Esophagus squamous epithelium (tissue), 5 donors: ENCODE measurements around the gene DOK6. TPM values are rescaled to one million over a fixed set of nuclear protein-coding genes. Genes with fewer than 3 reads are reported as not detected.

Source experiments
- DNase-seq: peaks from one replicate; lab custom pipeline; 2025; lab: John Stamatoyannopoulos, UW
- H3K27ac ChIP-seq, 4 donors: fragments of 200-600 bp; sonication (generic); one replicate each; pipeline ENCODE4 v1.5.1; 2016 to 2019; ENCODE audit warnings: mild to moderate bottlenecking in 1 of 4
- H3K27me3 ChIP-seq, 4 donors: fragments of 200-600 bp; sonication (generic); 1 replicate in 3 of 4; 2 replicates in 1 of 4; pipeline versions ENCODE4 v1.5.1 to v1.6.0; 2017 to 2021; ENCODE audit warnings: antibody characterized with exemption in 1 of 4
- H3K36me3 ChIP-seq, 3 donors: fragments of 200-600 bp; sonication (generic); one replicate each; pipeline ENCODE4 v1.5.1; 2016 to 2019
- H3K4me1 ChIP-seq, 3 donors: fragments of 200-600 bp; sonication (generic); one replicate each; pipeline ENCODE4 v1.5.1; 2017 to 2019
- H3K4me3 ChIP-seq, 4 donors: fragments of 200-600 bp; sonication (generic); 1 replicate in 3 of 4; 2 replicates in 1 of 4; pipeline ENCODE4 v1.5.1; 2016 to 2019; ENCODE audit warnings: mild to moderate bottlenecking in 2 of 4, moderate library complexity in 1 of 4
- H3K9me3 ChIP-seq, 3 donors: fragments of 200-600 bp; sonication (generic); one replicate each; pipeline ENCODE4 v1.5.1; 2016 to 2019
- POLR2A ChIP-seq, 4 donors: fragments of 450-650 bp; IDR thresholded peaks; one replicate each; pipeline ENCODE4 v1.6.1; 2017; ENCODE audit warnings: antibody characterized with exemption in 4 of 4, mild to moderate bottlenecking in 4 of 4, moderate library complexity in 3 of 4
- WGBS, 2 donors: methylation state at CpG; one replicate each; pipeline ENCODE4 v1.1.5; 2018; 5-methylcytosine and 5-hydroxymethylcytosine counted together
- intact Hi-C: fragments of 100-400 bp; cut with DNase I; formaldehyde crosslinking; loops from one replicate; pipeline ENCODE4 v1.15.0; 2022
- total RNA-seq, 4 donors: library from RNA; depleted of rRNA; stranded (reverse); fragments of >200 nt; gene quantifications; one replicate each; pipeline ENCODE4 v1.1.0, GENCODE V29; 2016
- TF ChIP-seq, protein P1 (sequence below), 6 experiments: fragments of 450-650 bp in 4 of 6; fragments of 200-600 bp in 2 of 6; sonication (generic) in 2 of 6; IDR thresholded peaks; one replicate each; pipeline ENCODE4 v1.5.1; 2016 to 2019; ENCODE audit warnings: antibody characterized with exemption in 6 of 6, mild to moderate bottlenecking in 4 of 6, moderate library complexity in 4 of 6
- donor health status: DM: yes; HTN: yes; CAD: no.

Gene DOK6
- total RNA-seq, 4 donors from 2014 or later, result 0.57 to 0.88 TPM; not detected in 2

GRCh38 chr18:69484699-69485396 is 84.2 kb downstream of the DOK6 start:
- intact Hi-C loops, result no loop called here
- no peak for DNase-seq
- H3K36me3 ChIP-seq, result no peaks in the 10 kb centered on the region
- peaks cover 0 to 6% (median 0%) of the 10 kb centered on the region in 3 donors for H3K9me3 ChIP-seq
- H3K4me1 ChIP-seq, result no peaks in the 10 kb centered on the region
- 52 to 61% methylated on average over 6 of the region's 6 CpGs for WGBS, 2 donors
- no peak overlapping the region for H3K27ac ChIP-seq
- TF ChIP-seq, protein P1, sequence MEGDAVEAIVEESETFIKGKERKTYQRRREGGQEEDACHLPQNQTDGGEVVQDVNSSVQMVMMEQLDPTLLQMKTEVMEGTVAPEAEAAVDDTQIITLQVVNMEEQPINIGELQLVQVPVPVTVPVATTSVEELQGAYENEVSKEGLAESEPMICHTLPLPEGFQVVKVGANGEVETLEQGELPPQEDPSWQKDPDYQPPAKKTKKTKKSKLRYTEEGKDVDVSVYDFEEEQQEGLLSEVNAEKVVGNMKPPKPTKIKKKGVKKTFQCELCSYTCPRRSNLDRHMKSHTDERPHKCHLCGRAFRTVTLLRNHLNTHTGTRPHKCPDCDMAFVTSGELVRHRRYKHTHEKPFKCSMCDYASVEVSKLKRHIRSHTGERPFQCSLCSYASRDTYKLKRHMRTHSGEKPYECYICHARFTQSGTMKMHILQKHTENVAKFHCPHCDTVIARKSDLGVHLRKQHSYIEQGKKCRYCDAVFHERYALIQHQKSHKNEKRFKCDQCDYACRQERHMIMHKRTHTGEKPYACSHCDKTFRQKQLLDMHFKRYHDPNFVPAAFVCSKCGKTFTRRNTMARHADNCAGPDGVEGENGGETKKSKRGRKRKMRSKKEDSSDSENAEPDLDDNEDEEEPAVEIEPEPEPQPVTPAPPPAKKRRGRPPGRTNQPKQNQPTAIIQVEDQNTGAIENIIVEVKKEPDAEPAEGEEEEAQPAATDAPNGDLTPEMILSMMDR (IDR thresholded peaks at IDR 0.05), result no peak
- TF ChIP-seq POLR2A (IDR thresholded peaks at IDR 0.05), result no peak
- H3K4me3 ChIP-seq, result no peak overlapping the region
- H3K27me3 ChIP-seq, result no peaks in the 10 kb centered on the region

GRCh38 chr18:69487488-69488394 is 87.1 kb downstream of the DOK6 start:
- WGBS, 2 donors, result 44 to 55% methylated on average over 6 of the region's 6 CpGs

DNA sequence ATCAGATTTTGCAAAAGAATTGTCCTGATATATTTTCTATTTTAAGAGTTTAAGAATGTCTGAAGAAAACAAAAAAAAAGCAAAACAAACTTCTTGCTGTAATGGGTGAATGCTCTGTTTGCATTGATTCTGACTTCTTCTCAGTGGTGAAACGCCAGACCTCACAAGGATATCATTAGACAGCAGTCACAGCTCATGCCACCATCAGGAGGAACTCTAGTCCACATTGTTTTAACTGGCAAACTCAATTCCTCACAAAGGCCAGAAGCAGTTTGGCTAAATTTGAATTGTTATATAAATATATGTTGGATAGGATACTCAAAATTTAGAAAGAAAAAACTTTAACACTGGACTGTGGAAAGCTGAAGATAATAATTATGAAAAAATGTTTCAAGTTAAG is 89.4 kb downstream of the DOK6 start:
- no peak overlapping the region for H3K27ac ChIP-seq
- 22 to 35% methylated on average over 1 of the region's 1 CpG for WGBS, 2 donors
- TF ChIP-seq, protein P1 (IDR thresholded peaks at IDR 0.05), result no peak
- no peak for TF ChIP-seq POLR2A (IDR thresholded peaks at IDR 0.05)
- no peaks in the 10 kb centered on the region for H3K4me1 ChIP-seq
- DNase-seq, result no peak
- H3K27me3 ChIP-seq, result no peaks in the 10 kb centered on the region
- H3K9me3 ChIP-seq, result peaks cover 0 to 6% (median 4%) of the 10 kb centered on the region in 3 donors
- intact Hi-C loops, result no loop called here
- H3K4me3 ChIP-seq, result no peak overlapping the region
- no peaks in the 10 kb centered on the region for H3K36me3 ChIP-seq

More at GRCh38 chr18:69487488-69488394, 87.1 kb downstream of the DOK6 start:
- no peaks in the 10 kb centered on the region for H3K36me3 ChIP-seq
- no peak overlapping the region for H3K4me3 ChIP-seq
- TF ChIP-seq, protein P1 (IDR thresholded peaks at IDR 0.05), result no peak
- no peak for TF ChIP-seq POLR2A (IDR thresholded peaks at IDR 0.05)
- H3K9me3 ChIP-seq, result peaks cover 0 to 6% (median 0%) of the 10 kb centered on the region in 3 donors
- intact Hi-C loops, result no loop called here
- H3K27me3 ChIP-seq, result no peaks in the 10 kb centered on the region
- no peaks in the 10 kb centered on the region for H3K4me1 ChIP-seq
- H3K27ac ChIP-seq, result no peak overlapping the region
- DNase-seq, result no peak

DNA sequence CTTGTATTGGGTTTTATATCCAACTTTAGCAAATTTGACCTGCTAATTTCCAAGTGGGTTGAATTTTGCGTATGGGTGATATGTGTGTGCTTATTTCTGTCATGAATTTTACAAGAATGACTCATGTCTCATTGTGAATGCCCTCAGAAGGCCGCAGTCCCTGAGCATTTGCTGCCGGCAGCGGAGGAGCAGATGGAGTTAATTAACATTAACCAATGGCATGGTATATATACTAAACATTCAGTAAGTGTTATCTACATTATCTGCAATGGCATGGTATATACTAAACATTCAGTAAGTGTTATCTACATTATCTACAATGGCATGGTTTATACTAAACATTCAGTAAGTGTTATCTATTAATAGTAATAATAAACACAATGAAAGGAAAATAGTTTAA is 90.1 kb downstream of the DOK6 start:
- H3K36me3 ChIP-seq, result no peaks in the 10 kb centered on the region
- no peaks in the 10 kb centered on the region for H3K4me1 ChIP-seq
- no peak overlapping the region for H3K27ac ChIP-seq
- intact Hi-C loops, result no loop called here
- TF ChIP-seq POLR2A (IDR thresholded peaks at IDR 0.05), result no peak
- TF ChIP-seq, protein P1 (IDR thresholded peaks at IDR 0.05), result no peak
- no peaks in the 10 kb centered on the region for H3K27me3 ChIP-seq
- no peak for DNase-seq
- 56 to 58% methylated on average over 4 of the region's 4 CpGs for WGBS, 2 donors
- peaks cover 0 to 6% (median 5%) of the 10 kb centered on the region in 3 donors for H3K9me3 ChIP-seq
- H3K4me3 ChIP-seq, result no peak overlapping the region

- Histone ChIP-seq H3K9me3 (peaks cover 0 to 6% (median 5%) of the 10 kb centered on the region in 3 donors), H3K36me3 (no peaks in the 10 kb centered on the region), H3K27ac (no peak overlapping the region), H3K27me3 (no peaks in the 10 kb centered on the region), H3K4me3 (no peak overlapping the region), H3K4me1 (no peaks in the 10 kb centered on the region)
- TF ChIP-seq, protein P1 (IDR thresholded peaks at IDR 0.05), result no peak
- no peak for TF ChIP-seq POLR2A (IDR thresholded peaks at IDR 0.05)
- intact Hi-C loops, result no loop called here
- WGBS, 2 donors, result 51 to 74% methylated on average over 2 of the region's 2 CpGs
- DNase-seq, result no peak
These were observed 90.9 kb downstream of the DOK6 start for GRCh38 chr18:69491576-69491975.
